AG08395 (cell line): ENCODE measurements around the gene PSENEN.

Source experiments
- DNase-seq: peaks from one replicate; pipeline ENCODE4 v3.0.0; 2012; ENCODE audit warnings: mixed read lengths, low spot score

Gene PSENEN

DNA sequence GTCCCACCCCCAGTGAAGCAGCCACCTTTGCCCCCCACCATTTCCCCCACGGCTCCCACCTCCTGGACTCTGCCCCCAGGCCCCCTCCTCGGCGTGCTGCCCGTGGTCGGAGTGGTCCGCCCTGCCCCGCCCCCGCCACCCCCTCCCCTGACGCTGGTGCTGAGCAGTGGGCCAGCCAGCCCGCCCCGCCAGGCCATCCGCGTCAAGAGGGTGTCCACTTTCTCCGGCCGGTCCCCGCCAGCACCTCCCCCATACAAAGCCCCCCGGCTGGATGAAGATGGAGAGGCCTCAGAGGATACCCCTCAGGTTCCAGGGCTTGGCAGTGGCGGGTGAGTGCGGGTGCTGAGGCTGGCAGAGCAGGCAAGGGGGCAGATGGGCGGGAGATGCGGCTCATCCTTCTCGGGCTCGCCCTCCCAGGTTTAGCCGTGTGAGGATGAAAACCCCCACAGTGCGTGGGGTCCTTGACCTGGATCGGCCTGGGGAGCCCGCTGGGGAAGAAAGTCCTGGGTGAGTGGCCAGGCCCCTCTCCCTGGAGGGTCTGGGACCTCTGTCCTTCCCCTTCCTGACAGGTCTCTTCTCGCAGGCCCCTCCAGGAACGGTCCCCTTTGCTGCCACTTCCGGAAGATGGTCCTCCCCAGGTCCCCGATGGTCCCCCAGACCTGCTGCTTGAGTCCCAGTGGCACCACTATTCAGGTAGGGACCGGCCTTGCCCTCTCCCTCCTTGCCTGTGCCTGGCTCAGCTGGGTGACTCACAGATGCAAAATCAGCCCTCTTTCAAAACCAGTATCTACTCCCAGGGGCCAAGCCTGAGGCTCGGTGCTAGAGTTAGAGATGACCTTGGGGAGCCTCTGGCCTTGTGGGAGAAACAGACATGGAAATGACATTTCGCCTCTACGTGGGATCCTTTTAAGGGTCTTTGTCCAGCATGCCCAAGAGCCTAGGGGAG, 12.0 kb upstream of the PSENEN start:
- no peak for DNase-seq

DNA sequence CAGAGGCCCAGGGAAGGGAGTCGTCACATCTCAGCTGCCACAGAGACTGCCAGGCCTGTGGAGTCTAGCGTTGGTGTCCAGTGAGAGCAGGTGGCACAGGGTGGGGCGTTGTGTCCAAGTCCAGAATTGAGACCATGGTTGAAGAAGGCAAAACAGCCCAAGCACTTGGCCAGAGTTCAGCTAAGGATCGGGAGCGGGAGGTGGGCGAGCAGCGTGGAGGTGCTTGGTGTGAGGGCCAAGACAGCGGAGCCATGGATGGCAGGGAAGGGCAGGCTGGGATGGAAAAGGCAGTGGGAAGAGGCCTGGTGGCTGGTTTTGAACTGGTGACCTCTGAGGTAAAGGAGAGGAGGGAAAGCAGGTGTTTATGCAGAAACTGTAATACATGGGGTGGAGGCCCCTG, 11.2 kb upstream of the PSENEN start:
- DNase-seq = no peak

DNA sequence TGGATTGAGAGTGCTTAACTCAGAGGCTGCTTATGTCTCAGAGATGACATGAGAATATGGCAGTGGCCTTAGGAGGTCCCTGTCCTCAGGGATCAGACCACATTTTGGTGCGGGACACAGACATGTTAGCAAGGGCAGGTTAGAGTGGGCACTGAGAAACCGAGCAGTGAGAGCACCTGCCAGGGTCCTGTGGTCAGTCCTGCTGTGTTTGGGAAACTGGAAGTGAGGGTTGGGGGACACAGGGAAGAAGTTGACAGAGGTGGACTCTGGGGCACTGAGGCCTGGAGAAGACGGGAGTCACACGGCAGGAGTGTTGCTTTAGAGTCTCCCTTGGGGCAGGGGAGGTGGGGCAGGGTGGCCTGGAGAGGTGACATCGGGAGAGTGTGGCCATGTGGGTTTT, 10.6 kb upstream of the PSENEN start:
- no peak for DNase-seq

- DNase-seq = no peak
Measured at GRCh38 chr19:35736913-35737886, 8.3 kb upstream of the PSENEN start.

DNA sequence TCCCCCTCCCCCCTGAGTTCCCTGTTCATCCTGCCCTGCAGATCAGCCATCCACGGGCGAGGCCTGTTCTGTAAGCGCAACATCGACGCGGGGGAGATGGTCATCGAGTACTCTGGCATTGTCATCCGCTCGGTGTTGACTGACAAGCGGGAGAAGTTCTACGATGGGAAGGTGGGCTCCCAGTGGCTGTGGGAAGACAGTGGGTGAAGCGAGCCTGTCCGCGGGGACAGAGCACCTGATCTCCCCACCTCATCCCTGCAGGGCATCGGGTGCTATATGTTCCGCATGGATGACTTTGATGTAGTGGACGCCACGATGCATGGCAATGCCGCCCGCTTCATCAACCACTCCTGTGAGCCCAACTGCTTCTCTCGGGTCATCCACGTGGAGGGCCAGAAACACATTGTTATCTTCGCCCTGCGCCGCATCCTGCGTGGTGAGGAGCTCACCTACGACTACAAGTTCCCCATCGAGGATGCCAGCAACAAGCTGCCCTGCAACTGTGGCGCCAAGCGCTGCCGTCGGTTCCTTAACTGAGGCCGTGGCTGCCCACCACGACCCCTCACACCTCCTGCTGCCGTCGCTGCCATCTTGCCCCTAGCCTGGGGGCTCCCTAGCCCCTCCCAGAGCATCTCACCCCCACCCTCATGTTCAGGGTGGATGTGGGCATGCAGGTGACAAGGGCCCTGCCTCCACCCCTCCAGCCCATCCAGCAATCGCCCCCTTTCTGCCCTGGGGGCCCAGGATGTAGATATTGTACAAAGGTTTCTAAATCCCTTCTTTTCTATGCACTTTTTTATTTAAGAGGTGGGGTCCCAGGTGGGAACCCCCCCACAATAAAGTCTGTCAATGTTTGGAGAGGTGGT, 7.2 kb upstream of the PSENEN start:
- DNase-seq = no peak

GRCh38 chr19:35738887-35739229, 6.6 kb upstream of the PSENEN start:
- DNase-seq = no peak

- DNase-seq = no peak
Measured at GRCh38 chr19:35739275-35740107, 6.0 kb upstream of the PSENEN start.

GRCh38 chr19:35740108-35740422, 5.4 kb upstream of the PSENEN start:
- DNase-seq = no peak

- DNase-seq = peak; percentile 99
Measured at GRCh38 chr19:35740423-35741202, 4.8 kb upstream of the PSENEN start.

GRCh38 chr19:35741203-35741515, 4.3 kb upstream of the PSENEN start:
- DNase-seq = no peak

- no peak for DNase-seq
Measured at GRCh38 chr19:35742121-35742724, 3.2 kb upstream of the PSENEN start, which contains the start of gene IGFLR1. IGFLR1 (minus strand) TSS chr19:35742452; CDS start chr19:35741180, 1,272 bp downstream.

- DNase-seq = no peak
Measured at GRCh38 chr19:35743640-35744429, 1.6 kb upstream of the PSENEN start.

GRCh38 chr19:35744430-35745327, 772 bp upstream of the PSENEN start:
- peak; percentile 88 for DNase-seq

DNA sequence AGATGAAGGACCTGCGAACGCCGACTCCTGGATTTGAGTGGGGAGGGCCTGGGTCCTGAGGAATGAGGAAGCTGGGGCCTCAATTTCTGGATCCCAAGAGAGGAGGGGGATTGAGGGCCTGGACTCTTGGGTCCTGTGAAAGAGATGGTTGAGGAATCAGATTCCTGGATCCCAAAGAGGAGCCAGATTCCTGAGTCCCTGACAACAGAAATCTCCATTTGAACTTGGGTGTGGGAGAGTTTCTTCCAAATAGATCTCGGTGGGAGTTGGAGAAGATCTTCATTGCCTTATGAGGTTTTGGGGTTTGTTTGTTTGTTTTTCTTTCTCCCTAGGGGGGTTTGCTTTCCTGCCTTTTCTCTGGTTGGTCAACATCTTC, 624 bp downstream of the PSENEN start:
- no peak for DNase-seq

DNA sequence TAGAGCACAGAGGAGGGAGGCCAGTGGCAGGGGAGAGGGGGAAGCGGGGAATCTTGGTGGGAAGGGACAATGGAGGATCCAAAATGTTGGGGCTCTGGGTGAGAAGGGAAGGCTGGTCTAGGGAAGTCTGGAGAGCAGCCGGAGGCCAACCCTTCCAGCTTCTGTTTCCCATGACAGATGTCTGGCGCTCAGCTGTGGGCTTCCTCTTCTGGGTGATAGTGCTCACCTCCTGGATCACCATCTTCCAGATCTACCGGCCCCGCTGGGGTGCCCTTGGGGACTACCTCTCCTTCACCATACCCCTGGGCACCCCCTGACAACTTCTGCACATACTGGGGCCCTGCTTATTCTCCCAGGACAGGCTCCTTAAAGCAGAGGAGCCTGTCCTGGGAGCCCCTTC, 1.1 kb downstream of the PSENEN start:
- no peak for DNase-seq

- DNase-seq = peak; percentile 99
Measured at GRCh38 chr19:35748106-35749020, 2.9 kb downstream of the PSENEN start, which contains the start of gene LIN37. LIN37 (plus strand) TSS chr19:35748576; CDS start chr19:35748725, 149 bp downstream.

DNA sequence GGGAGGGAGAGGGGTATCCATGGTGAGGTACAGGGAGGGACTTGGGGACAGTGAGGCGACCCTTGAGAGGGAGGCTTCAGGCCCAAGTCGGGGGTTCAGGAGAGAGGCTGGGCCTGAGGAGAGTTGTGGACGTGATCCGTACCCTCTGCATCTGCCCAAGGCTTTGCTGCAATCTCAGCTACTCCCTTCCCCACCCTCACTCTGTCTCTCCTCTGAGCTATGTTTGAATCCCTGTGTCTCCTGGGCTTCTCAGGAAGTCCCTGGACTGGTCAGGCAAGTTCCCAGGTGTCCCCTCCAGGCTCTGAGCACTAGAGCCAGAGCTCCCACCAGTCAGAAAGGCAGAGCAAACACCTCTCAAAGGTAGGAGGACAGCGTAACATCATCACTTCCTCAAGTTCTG, 4.7 kb downstream of the PSENEN start:
- DNase-seq = no peak
